Fibroblast of lung (primary cell): ENCODE measurements around the gene LRRC53.

Source experiments
- EZH2 ChIP-seq: IDR thresholded peaks from 2 replicates; pipeline ENCODE4 v1.5.1; 2012; ENCODE audit warnings: low read length, control low read depth, mild to moderate bottlenecking; ENCODE audit errors: missing control alignments
- TF ChIP-seq, protein P1 (sequence below), 2 donors: IDR thresholded peaks in 1 of 2; conservative IDR thresholded peaks in 1 of 2; 1 replicate in 1 of 2; 2 replicates in 1 of 2; pipeline ENCODE4 v1.5.1; 2011 to 2012; ENCODE audit warnings: low read length in 2 of 2, control low read depth in 1 of 2, inconsistent platforms in 1 of 2, low read depth in 1 of 2, mild to moderate bottlenecking in 1 of 2

DNA sequence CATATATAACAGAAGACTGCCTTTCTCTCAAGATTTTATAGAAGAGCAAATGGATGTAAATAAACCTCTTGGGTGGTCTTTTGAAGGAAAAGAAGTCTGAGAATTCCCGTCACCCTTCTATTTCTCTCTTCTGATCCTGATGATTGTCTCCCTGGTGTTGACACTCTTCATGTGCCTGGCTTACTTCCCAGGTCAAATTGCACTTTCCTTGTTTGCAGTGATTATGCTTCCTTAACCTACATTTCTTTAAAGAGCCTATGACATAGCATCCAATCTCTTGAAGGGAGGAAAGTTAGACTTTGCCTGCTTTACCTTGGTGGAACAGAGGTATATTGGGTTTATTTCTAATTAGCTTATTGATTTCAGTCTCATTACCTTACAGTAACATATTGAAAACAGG, 80.1 kb downstream of the LRRC53 start:
- TF ChIP-seq, protein P1, sequence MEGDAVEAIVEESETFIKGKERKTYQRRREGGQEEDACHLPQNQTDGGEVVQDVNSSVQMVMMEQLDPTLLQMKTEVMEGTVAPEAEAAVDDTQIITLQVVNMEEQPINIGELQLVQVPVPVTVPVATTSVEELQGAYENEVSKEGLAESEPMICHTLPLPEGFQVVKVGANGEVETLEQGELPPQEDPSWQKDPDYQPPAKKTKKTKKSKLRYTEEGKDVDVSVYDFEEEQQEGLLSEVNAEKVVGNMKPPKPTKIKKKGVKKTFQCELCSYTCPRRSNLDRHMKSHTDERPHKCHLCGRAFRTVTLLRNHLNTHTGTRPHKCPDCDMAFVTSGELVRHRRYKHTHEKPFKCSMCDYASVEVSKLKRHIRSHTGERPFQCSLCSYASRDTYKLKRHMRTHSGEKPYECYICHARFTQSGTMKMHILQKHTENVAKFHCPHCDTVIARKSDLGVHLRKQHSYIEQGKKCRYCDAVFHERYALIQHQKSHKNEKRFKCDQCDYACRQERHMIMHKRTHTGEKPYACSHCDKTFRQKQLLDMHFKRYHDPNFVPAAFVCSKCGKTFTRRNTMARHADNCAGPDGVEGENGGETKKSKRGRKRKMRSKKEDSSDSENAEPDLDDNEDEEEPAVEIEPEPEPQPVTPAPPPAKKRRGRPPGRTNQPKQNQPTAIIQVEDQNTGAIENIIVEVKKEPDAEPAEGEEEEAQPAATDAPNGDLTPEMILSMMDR (conservative IDR thresholded peaks at IDR 0.05 in 1 of 2, IDR thresholded peaks at IDR 0.05 in 1 of 2; ENCODE audit: low read depth in 1 of 2, low read length in 2 of 2) = no peak
- TF ChIP-seq EZH2 = no peak
